ENCODE results near the gene ACRBP.
"Not testable (repeated sequence)": the region's sequence is repeated elsewhere in the genome, so short reads cannot be mapped to it uniquely, and the experiment has no call there.

Gene ACRBP

GRCh38 chr12:6614513-6615172, 32.6 kb downstream of the ACRBP start:
- no peak for DNase-seq

DNA sequence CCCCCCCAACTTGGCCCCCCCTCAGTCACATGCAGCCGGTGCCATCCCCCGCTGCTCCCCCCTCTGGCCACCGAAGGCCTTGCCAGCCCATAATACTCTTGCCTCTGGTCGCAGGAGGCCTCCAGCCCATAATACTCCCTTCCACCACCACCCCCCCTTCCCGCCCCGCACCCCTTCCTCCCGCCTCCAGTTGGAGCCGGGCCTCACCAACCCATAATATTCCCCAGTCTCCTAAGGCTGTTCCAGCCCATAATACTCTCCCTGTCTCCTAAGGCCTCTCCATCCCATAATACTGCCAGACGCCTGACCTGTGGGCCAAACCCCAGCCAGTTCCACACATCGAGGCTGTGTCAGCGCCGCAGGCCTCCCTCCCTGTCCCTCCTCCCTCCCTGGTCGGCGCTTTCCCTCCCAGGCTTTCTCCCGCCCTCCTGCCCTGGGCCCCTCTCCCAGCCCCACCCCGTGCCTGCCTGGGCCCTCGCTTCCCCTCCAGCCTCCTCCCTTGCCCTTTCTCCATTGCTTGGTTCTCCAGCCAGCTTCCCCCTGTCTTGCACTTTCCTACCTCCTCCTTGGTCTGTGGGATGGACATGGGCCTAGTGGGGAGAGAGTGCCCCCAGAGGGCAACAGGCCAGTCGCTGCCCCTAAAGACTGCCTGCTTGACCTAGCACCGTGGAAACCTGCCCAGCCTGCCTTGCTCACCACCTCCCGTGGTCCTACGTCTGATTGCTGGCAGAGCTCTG, 33.3 kb downstream of the ACRBP start:
- peak; percentile 43 for DNase-seq

- no peak for DNase-seq
These were observed 34.0 kb downstream of the ACRBP start for GRCh38 chr12:6613015-6613775.

- DNase-seq = no peak
These were observed 34.6 kb downstream of the ACRBP start for GRCh38 chr12:6612652-6613014.

DNA sequence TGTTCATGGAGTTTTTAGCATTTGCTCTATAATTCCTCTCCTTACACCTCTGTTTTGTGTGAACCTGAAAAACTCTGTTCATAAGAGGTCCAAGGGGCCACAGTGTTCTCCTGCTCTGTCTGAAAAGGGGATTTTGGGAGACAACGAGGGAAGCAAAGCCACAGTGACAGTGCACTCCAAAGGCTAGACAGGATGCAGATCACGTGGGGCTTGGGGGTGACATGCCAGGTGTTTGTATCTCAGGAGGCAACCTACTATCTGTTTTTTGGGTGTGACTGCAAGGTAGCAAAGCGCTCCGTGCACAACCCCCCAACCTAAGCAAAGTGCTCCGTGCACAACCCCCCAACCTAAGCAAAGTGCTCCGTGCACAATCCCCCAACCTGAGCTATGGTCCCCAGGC, 35.0 kb downstream of the ACRBP start:
- no peak for DNase-seq

DNA sequence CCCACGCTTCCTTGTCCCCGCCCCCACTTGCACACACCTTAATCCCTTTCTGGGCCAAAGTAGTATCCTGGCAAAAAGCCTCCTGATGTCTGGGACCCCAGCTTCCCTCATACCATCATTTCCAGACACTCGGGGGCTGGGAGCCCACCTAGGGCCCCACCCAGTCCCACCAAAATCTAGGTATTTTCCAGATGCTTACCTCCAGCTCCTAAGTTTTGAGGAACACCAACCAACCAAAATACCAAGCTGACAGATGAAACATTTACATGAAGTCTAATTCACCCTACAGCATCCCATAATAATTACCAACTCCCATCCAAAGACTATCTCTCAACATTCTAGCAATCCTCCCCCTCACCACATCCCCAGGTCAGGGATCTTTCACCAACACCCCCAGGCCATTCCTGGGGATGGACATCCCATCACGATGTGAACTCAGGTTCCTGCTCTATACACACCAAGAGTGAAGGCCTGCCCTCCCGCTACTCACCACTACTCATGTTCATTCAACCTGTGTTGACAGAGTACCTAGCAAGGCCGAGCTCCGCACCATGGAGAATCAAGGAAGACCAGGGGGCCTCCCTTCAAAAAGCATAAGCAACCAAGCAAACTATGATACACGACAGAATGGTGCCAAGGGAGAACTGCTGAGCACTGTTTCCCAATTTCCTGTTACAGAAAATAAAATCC, 38.5 kb downstream of the ACRBP start:
- DNase-seq = no peak

DNA sequence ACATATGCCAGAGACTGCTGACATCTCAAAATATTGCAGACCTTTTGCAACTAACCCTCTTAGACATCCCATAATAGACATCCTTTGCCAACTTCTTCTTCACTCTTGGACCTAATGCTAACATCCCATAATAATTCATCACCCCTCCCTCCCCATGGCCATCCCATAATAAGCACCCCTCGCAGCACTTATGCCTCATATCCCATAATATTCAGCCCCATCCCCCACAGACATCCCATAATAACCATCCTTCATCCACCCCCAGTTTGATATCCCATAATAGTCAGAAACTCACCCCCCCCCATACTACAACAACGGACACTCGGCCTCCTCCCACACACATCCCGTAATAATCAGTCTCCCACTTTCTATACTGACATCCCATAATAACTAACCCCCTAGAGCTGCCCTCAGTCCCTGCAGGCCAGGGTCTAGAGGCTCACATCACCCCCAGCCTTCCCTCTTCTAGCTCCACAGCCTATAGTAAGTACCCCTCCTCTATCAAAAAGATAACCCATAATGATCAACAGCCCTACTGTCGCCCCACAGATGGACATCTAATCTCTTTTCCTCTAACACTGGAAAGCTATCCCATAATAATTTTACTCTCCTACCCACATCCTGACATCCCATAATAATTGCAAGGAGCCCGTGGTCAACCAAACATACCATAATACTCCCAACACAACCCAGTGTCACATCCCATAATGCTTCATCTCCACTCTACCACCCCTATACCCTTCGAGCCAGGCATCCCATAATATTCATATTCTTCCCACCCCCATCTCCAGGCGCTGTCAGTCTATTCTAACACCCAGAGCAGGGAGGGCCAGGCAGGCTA, 39.3 kb downstream of the ACRBP start:
- no peak for DNase-seq

DNA sequence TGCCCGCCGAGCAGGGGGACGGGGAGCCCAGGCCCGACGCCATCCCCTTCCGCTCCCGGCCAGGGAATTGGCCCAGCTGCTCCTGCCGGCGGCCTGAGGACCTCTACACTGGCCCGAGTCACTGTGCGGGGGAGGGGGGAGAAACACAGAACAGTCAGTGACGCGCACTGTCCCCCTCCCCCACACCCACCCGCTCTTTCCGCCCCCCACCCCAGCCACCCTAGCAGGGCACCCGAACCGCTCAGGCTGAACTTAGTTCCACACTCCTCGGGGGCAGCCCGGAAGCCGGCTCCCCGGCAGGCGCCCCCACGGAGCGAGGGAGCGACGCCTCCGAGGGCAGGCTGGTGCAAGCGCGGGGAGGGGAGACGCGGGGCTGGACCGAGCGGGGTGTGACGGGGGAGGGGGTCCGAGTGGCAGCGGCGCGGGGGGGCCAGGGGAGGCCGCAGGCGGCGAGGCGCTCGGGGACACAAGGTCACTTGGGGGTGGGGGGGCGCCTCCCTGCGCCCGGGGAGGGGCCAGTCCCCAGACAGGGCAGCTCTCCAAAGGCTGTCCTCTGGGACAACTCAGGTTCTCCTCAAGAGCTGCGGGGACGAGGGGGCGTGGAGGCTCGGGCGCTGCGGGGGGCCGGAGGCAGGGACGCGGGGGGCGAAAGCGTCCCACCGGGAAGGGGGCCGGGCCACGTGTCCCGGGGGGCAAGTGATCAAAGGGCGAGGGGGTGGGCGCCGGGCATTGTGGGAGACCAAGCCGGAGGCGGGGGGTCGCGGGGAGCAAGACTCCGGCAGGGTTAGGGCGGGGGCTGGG, 40.7 kb downstream of the ACRBP start:
- no peak for DNase-seq

DNA sequence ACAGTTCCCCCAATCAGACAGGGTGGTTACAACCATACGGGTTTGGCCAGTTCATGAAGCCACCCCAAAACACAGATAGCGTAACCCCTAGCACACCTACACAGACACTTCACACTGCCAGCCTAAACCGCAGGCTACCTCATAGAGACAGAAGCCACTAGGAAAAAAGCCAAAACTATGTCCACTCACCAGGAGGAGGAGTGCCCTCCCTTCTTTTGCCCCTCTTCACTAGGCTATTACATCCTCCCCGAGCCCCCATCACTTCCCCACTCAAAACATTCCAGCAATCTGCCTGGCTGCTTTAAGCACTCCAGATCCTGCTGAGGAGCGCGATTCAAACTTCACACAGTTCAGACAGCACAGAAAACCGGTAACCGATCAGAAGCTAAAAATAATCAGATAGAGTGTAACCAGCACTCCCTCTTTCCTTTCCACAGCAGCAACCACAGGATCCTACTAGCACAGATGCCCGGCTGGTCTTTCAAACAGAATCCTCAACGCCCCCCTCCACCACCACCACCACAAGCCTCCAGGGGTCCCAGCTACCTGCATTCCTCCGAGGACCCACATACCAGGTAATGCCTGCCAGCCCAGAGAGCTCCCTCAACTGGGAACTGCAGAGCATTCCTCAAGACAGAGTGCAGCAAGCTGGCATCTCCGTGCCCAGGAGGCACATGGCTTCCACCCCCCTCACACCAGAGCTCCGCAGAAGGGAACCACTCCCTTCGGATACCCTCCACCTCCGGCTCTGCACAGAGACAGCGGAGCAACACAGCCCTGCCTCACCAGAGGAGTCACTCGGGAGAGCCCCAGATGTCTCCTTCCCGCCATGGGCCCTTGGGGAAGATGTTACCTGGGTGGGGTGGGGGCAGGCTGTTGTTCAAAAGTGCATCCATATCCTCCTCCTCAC, 41.6 kb downstream of the ACRBP start:
- no peak for DNase-seq

GRCh38 chr12:6604259-6605029, 42.8 kb downstream of the ACRBP start:
- no peak for DNase-seq

DNA sequence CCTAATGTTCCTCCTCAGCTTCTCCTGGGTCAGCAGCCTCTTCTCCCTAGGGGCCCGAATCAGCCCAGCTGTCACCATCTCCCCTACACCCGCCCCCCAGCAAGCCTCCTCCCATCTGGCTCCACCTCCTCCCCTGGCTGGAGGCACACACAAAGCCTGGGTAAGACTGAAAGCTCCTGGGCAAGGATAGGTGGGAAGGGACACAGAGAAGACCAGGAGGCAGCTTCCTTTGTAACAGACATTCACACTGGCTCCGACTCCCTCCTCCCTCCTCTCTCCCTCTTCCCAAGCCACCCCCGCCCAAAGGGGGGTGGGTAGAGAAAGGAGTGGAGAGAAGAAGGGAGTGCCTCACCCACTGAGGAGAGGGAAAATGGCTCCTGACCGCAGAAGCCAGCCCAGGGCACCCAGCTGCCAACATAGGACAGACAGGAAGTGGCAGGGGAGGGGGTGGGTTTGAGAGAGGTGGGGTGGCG, 44.1 kb downstream of the ACRBP start:
- DNase-seq = no peak

GRCh38 chr12:6602526-6602925, 44.7 kb downstream of the ACRBP start:
- DNase-seq = no peak

DNA sequence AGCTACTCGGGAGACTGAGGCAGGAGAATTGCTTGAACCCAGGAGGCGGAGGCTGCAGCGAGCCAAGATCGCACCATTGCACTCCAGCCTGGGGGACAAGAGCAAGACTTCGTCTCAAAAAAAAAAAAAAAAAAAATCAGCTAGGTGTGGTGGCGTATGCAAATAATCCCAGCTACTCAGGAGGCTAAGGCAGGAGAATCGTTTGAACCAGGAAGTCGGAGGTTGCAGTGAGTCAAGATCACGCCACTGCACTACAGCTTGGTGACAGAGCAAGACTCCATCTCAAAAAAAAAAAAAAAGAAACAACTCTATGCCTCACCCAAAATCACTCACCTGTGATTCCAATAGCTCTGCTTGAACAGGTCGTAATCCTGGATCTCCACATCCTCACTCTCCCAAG, 51.6 kb downstream of the ACRBP start:
- not testable (repeated sequence) for DNase-seq

GRCh38 chr12:6592087-6592486, 55.1 kb downstream of the ACRBP start:
- DNase-seq = no peak

Data from cortex of kidney (tissue), 1 donor.